Subcutaneous abdominal adipose tissue (tissue), 5 donors: ENCODE measurements around the gene ZFAND3.

Source experiments
- H3K27ac ChIP-seq: one replicate; pipeline ENCODE4 v1.7.0; 2013; ENCODE audit warnings: low read depth, mild to moderate bottlenecking, inconsistent platforms, low read length, moderate library complexity
- H3K27me3 ChIP-seq, 5 donors: one replicate each; pipeline ENCODE4 v1.7.0; 2013; ENCODE audit warnings: low read length in 5 of 5, inconsistent platforms in 1 of 5; ENCODE audit not compliant: control insufficient read depth in 5 of 5, insufficient read depth in 4 of 5
- H3K36me3 ChIP-seq, 5 donors: one replicate each; pipeline ENCODE4 v1.7.0; 2013; ENCODE audit warnings: low read length in 5 of 5; ENCODE audit not compliant: control insufficient read depth in 5 of 5, insufficient read depth in 5 of 5
- H3K4me1 ChIP-seq, 5 donors: one replicate each; pipeline ENCODE4 v1.7.0; 2013; ENCODE audit warnings: low read length in 5 of 5, mild to moderate bottlenecking in 3 of 5, moderate library complexity in 1 of 5; ENCODE audit not compliant: control insufficient read depth in 5 of 5, insufficient read depth in 5 of 5
- H3K4me3 ChIP-seq, 5 donors: one replicate each; pipeline ENCODE4 v1.7.0; 2013; ENCODE audit warnings: low read length in 5 of 5, low read depth in 1 of 5
- H3K9ac ChIP-seq, 5 donors: one replicate each; pipeline ENCODE4 v1.7.0; 2013; ENCODE audit warnings: low read length in 5 of 5, mild to moderate bottlenecking in 4 of 5, moderate library complexity in 3 of 5
- H3K9me3 ChIP-seq, 5 donors: one replicate each; pipeline ENCODE4 v1.7.0; 2013; ENCODE audit warnings: low read length in 5 of 5; ENCODE audit not compliant: control insufficient read depth in 5 of 5
- donor health status: healthy.
- donor health status: healthy.
- donor health status: healthy.
- donor health status: healthy.
- donor health status: healthy.

The ZFAND3 gene

GRCh38 chr6:38193051-38193450 is 373.5 kb downstream of the ZFAND3 start:
- Histone ChIP-seq H3K27ac (no peak overlapping the region), H3K4me1 (no peaks in the 10 kb centered on the region), H3K27me3 (no peaks in the 10 kb centered on the region), H3K4me3 (no peak overlapping the region), H3K36me3 (peaks cover 0 to 3% (median 0%) of the 10 kb centered on the region in 5 donors), H3K9ac (no peak overlapping the region), H3K9me3 (no peaks in the 10 kb centered on the region)

GRCh38 chr6:38193481-38194281 is 374.2 kb downstream of the ZFAND3 start:
- H3K9me3 ChIP-seq = no peaks in the 10 kb centered on the region
- no peak overlapping the region for H3K9ac ChIP-seq
- H3K27me3 ChIP-seq = no peaks in the 10 kb centered on the region
- no peak overlapping the region for H3K4me3 ChIP-seq
- H3K36me3 ChIP-seq = peaks cover 0 to 3% (median 0%) of the 10 kb centered on the region in 5 donors
- H3K27ac ChIP-seq = no peak overlapping the region
- H3K4me1 ChIP-seq = no peaks in the 10 kb centered on the region

GRCh38 chr6:38194282-38194572 is 374.7 kb downstream of the ZFAND3 start:
- no peaks in the 10 kb centered on the region for H3K9me3 ChIP-seq
- no peaks in the 10 kb centered on the region for H3K27me3 ChIP-seq
- no peaks in the 10 kb centered on the region for H3K4me1 ChIP-seq
- H3K36me3 ChIP-seq = no peaks in the 10 kb centered on the region
- no peak overlapping the region for H3K4me3 ChIP-seq
- no peak overlapping the region for H3K9ac ChIP-seq
- no peak overlapping the region for H3K27ac ChIP-seq

- Histone ChIP-seq H3K4me1 (no peaks in the 10 kb centered on the region), H3K27me3 (no peaks in the 10 kb centered on the region), H3K27ac (no peak overlapping the region), H3K9ac (no peak overlapping the region), H3K9me3 (no peaks in the 10 kb centered on the region), H3K4me3 (no peak overlapping the region), H3K36me3 (no peaks in the 10 kb centered on the region)
Observed at GRCh38 chr6:38194589-38194988, 375.1 kb downstream of the ZFAND3 start.

- H3K9ac ChIP-seq = no peak overlapping the region
- no peaks in the 10 kb centered on the region for H3K4me1 ChIP-seq
- no peak overlapping the region for H3K27ac ChIP-seq
- no peaks in the 10 kb centered on the region for H3K9me3 ChIP-seq
- no peaks in the 10 kb centered on the region for H3K36me3 ChIP-seq
- no peak overlapping the region for H3K4me3 ChIP-seq
- H3K27me3 ChIP-seq = no peaks in the 10 kb centered on the region
Observed at GRCh38 chr6:38195113-38195635, 375.6 kb downstream of the ZFAND3 start.

- H3K9ac ChIP-seq = no peak overlapping the region
- H3K27me3 ChIP-seq = no peaks in the 10 kb centered on the region
- H3K27ac ChIP-seq = no peak overlapping the region
- H3K4me1 ChIP-seq = no peaks in the 10 kb centered on the region
- no peaks in the 10 kb centered on the region for H3K36me3 ChIP-seq
- no peaks in the 10 kb centered on the region for H3K9me3 ChIP-seq
- H3K4me3 ChIP-seq = no peak overlapping the region
Observed at GRCh38 chr6:38198219-38198618, 378.7 kb downstream of the ZFAND3 start.
